K562 (cell line): ENCODE measurements around the gene LRRTM2. TPM values are rescaled to one million over a fixed set of nuclear protein-coding genes. Genes with fewer than 3 reads are reported as not detected.
"Not testable (repeated sequence)": the region's sequence is repeated elsewhere in the genome, so short reads cannot be mapped to it uniquely, and the experiment has no call there.

Experiments
- ATAC-seq: fragments of 200-7000 bp; cut with Tn5 transposase; 3 replicates; pipeline ENCODE4 v1.9.1; 2020; ENCODE audit warnings: moderate library complexity
- BruUV-seq: library from RNA; stranded (reverse); fragments of 400-500 nt; replicated peaks from 2 replicates; lab custom pipeline; 2021; lab: Mats Ljungman, UMichigan
- CTCF ChIA-PET: fragments of 300-600 bp; formaldehyde crosslinking; extraction: SDS; loops from one replicate; lab custom pipeline; 2021; ENCODE audit warnings: low intra/inter-chr PET ratio; lab: Yijun Ruan, JAX
- POLR2A ChIA-PET: fragments of 300-600, 350-650 bp; sonication (Branson Sonifier 250); formaldehyde crosslinking; extraction: SDS; loops from one replicate; lab custom pipeline; 2021; ENCODE audit warnings: antibody characterized with exemption, inconsistent platforms; lab: Yijun Ruan, JAX
- DNase-seq, 4 experiments: peaks; one replicate each; pipeline versions ENCODE4 v3.0.0 to v3.0.0-alpha.2; 2011 to 2018; ENCODE audit warnings: low spot score in 3 of 4, mixed read lengths in 3 of 4; ENCODE audit errors: extremely low read depth in 1 of 4
- FAIRE-seq: peaks from 2 replicates; lab custom pipeline; 2011; peaks lifted over from hg19 to GRCh38; lab: Jason Lieb, UNC
- H2AFZ ChIP-seq: 2 replicates; pipeline ENCODE4 v1.6.0; 2011; ENCODE audit warnings: low read depth, low read length, control low read depth, inconsistent platforms
- H3K27ac ChIP-seq: fragments of 200-600 bp; 3 replicates; pipeline ENCODE4 v1.8.0; 2011; ENCODE audit warnings: low read depth, mild to moderate bottlenecking, control low read depth, inconsistent platforms, low read length, moderate library complexity, mixed read lengths; ENCODE audit errors: extremely low read depth
- H3K27me3 ChIP-seq, 2 experiments: fragments of 300-600 bp in 1 of 2; 2 replicates in 1 of 2; 3 replicates in 1 of 2; pipeline versions ENCODE4 v1.6.0 to v1.8.0; 2011; ENCODE audit warnings: inconsistent platforms in 2 of 2, low read length in 2 of 2, mild to moderate bottlenecking in 1 of 2, mixed read lengths in 1 of 2, moderate library complexity in 1 of 2; ENCODE audit not compliant: control insufficient read depth in 2 of 2, insufficient read depth in 2 of 2
- H3K36me3 ChIP-seq: fragments of 300-600 bp; 3 replicates; pipeline ENCODE4 v1.8.0; 2011; ENCODE audit warnings: mild to moderate bottlenecking, low read length, inconsistent platforms; ENCODE audit not compliant: control insufficient read depth, insufficient read depth
- H3K4me1 ChIP-seq, 2 experiments: fragments of 200-600 bp in 1 of 2; replicated peaks in 1 of 2; 2 replicates in 1 of 2; 3 replicates in 1 of 2; pipeline versions ENCODE4 v1.5.1 to v1.8.0; 2011; ENCODE audit warnings: inconsistent platforms in 2 of 2, low read length in 2 of 2, mild to moderate bottlenecking in 1 of 2, mixed read lengths in 1 of 2, moderate library complexity in 1 of 2; ENCODE audit not compliant: control insufficient read depth in 2 of 2, insufficient read depth in 2 of 2
- H3K4me2 ChIP-seq: 2 replicates; pipeline ENCODE4 v1.6.1; 2011; ENCODE audit warnings: low read length, control low read depth, inconsistent platforms, mixed read lengths; ENCODE audit not compliant: insufficient read depth
- H3K4me3 ChIP-seq: fragments of 200-600 bp; sonication (generic), shearing (Covaris generic); 2 replicates; pipeline ENCODE4 v1.5.1; 2016; ENCODE audit warnings: control low read depth, inconsistent platforms
- H3K79me2 ChIP-seq: fragments of 200-600 bp; 3 replicates; pipeline ENCODE4 v1.8.0; 2011; ENCODE audit warnings: low read length, inconsistent platforms; ENCODE audit not compliant: control insufficient read depth, insufficient read depth
- H3K9ac ChIP-seq, 2 experiments: 2 replicates each; pipeline versions ENCODE4 v1.6.0 to v1.6.1; 2011; ENCODE audit warnings: low read depth in 2 of 2, low read length in 2 of 2, control low read depth in 1 of 2, inconsistent platforms in 1 of 2, mild to moderate bottlenecking in 1 of 2, mixed read lengths in 1 of 2; ENCODE audit not compliant: insufficient read depth in 1 of 2
- H3K9me1 ChIP-seq: one replicate; pipeline ENCODE4 v1.6.0; 2011; ENCODE audit warnings: inconsistent platforms, mild to moderate bottlenecking, low read length, moderate library complexity; ENCODE audit not compliant: control insufficient read depth, insufficient read depth
- H3K9me3 ChIP-seq: replicated peaks from 2 replicates; pipeline ENCODE4 v1.5.1; 2011; ENCODE audit warnings: low read depth, low read length, inconsistent platforms; ENCODE audit not compliant: control insufficient read depth, insufficient read depth
- H4K20me1 ChIP-seq: replicated peaks from 2 replicates; pipeline ENCODE4 v1.6.1; 2011; ENCODE audit warnings: low read length, inconsistent platforms, mixed read lengths; ENCODE audit not compliant: control insufficient read depth, insufficient read depth
- ZNF780A ChIP-seq: fragments of 250-450 bp; sonication (Bioruptor Pico); IDR thresholded peaks from 2 replicates; pipeline ENCODE4 v1.5.0; 2021; ENCODE audit warnings: mild to moderate bottlenecking
- WGBS: fragments of 100-300 bp; shearing (Covaris generic); methylation state at CpG from one replicate; pipeline ENCODE4 v1.1.6; 2016; ENCODE audit warnings: low coverage, mixed read lengths; ENCODE audit not compliant: insufficient coverage; ENCODE audit errors: missing lambda C conversion rate; 5-methylcytosine and 5-hydroxymethylcytosine counted together
- in situ Hi-C: fragments of 300-500 bp; cut with MboI; formaldehyde crosslinking; loops from 4 replicates; pipeline ENCODE4 v1.15.0; 2018; ENCODE audit warnings: inconsistent platforms, mixed read lengths
- intact Hi-C: fragments of 100-400 bp; cut with micrococcal nuclease; formaldehyde crosslinking; loops from 2 replicates; pipeline ENCODE4 v1.14.2; 2022
- polyA plus RNA-seq, 8 experiments: library from polyadenylated mRNA; depleted of rRNA in 4 of 8; stranded (reverse) in 5 of 8; unstranded in 3 of 8; fragments of >200 nt; fragmentation: Nextera tagmentation in 2 of 8; fragmentation: Illumina TruSeq in 1 of 8; extraction: Ambion mirVana in 2 of 8; extraction: Trizol in 1 of 8; gene quantifications; 2 replicates each; pipeline versions ENCODE4 v1.2.1 to v1.2.3, GENCODE V29; 2011 to 2014; ENCODE audit warnings: inconsistent platforms in 1 of 8, missing spikeins in 1 of 8
- total RNA-seq, 7 experiments: library from RNA; depleted of rRNA in 6 of 7; stranded (reverse); fragments of >200 nt in 6 of 7; fragmentation: Illumina TruSeq in 2 of 7; extraction: Trizol in 2 of 7; gene quantifications; 2 replicates each; pipeline versions ENCODE4 v1.2.1 to v1.2.3, GENCODE V29; 2011 to 2021; ENCODE audit warnings: low replicate concordance in 1 of 7
- TF ChIP-seq, protein P1 (sequence below): fragments of 200-800 bp; sonication (Bioruptor generic); IDR thresholded peaks from 2 replicates; pipeline ENCODE4 v1.6.1; 2017; ENCODE audit warnings: missing genetic modification characterization, missing compliant biosample characterization

Gene LRRTM2
- total and polyA plus RNA-seq, 9 of the 15 experiments (the other 6 are each of a cell fraction or from before 2014, with no cell fraction given): under 0.01 to 0.07 (median 0.03) TPM; not detected in 4

DNA sequence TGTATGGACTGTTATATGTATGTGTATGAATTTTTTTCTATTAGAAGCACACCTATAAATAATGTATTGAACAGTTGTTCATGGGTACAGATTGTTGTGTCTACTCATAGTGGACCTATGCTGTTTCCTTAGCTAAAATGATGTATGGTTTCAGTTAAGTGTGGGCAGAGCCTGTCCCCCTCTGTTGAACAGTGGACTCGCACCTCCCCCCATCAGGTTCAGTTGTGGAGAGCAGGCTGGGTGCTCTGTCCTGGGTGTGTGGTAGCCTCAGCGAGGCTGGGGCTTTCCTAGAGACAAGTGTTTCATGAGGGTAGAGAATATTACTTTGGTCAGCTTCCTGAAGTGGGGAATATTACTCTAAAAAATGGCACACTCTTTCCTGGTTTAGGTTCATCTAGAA lies 47.4 kb upstream of the LRRTM2 start (continued):
- TF ChIP-seq, protein P1, sequence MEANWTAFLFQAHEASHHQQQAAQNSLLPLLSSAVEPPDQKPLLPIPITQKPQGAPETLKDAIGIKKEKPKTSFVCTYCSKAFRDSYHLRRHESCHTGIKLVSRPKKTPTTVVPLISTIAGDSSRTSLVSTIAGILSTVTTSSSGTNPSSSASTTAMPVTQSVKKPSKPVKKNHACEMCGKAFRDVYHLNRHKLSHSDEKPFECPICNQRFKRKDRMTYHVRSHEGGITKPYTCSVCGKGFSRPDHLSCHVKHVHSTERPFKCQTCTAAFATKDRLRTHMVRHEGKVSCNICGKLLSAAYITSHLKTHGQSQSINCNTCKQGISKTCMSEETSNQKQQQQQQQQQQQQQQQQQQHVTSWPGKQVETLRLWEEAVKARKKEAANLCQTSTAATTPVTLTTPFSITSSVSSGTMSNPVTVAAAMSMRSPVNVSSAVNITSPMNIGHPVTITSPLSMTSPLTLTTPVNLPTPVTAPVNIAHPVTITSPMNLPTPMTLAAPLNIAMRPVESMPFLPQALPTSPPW (CRISPR knock-in tag): no peak
- no peak for TF ChIP-seq ZNF780A (CRISPR knock-in tag)

DNA sequence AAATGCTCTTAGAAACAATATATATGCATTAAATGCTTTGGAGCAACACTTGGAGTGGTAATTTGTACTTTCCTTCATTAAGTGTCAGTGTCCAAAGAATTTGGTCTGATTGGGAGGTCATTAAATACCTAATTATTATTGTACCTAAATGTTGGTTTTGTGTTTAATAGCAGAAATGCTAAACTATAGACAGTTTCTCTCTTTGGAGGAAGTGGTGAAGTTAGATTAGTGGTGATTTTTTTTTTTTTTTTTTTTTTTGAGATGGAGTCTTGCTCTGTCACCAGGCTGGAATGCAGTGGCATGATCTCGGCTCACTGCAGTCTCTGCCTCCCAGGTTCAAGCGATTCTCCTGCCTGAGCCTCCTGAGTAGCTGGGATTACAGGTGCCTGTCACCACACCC lies 46.2 kb upstream of the LRRTM2 start:
- H3K4me1 ChIP-seq, intact Hi-C loops, H3K27ac ChIP-seq, ATAC-seq, H3K4me3 ChIP-seq, H3K9me3 ChIP-seq, H3K9me1 ChIP-seq, H3K27me3 ChIP-seq, DNase-seq, in situ Hi-C loops, POLR2A ChIA-PET, H3K4me2 ChIP-seq, H3K79me2 ChIP-seq, BruUV-seq, FAIRE-seq, H4K20me1 ChIP-seq, CTCF ChIA-PET, H2AFZ ChIP-seq, H3K9ac ChIP-seq: not testable (repeated sequence)
- peaks cover 26% of the 10 kb centered on the region; the same call in 2 of the 3 replicates for H3K36me3 ChIP-seq
- WGBS: no CpG with 5 or more reads among the region's 2 CpGs
